ENCODE data around the gene MED26. TPM values are rescaled to one million over a fixed set of nuclear protein-coding genes. Genes with fewer than 3 reads are reported as not detected.

The MED26 gene
- total RNA-seq, 4 donors from 2014 or later = 5.4 to 13.9 (median 8.9) TPM

GRCh38 chr19:16659832-16660708 lies 32.1 kb upstream of the MED26 start, which contains the start of gene SMIM7:
TSS of gene SMIM7 (minus strand) at chr19:16660144. CDS start at chr19:16660110, 34 bp downstream.
- DNase-seq = peak; percentile 97 to 99 (median 98)
- peaks cover 0 to 31% (median 0%) of the 10 kb centered on the region in 4 donors for H3K4me1 ChIP-seq
- peaks cover 0 to 37% (median 0%) of the 10 kb centered on the region in 3 donors for H3K36me3 ChIP-seq
- peak within 1 kb of the TSS; percentile 62 to 99 (median 78) for H3K4me3 ChIP-seq
- TF ChIP-seq POLR2A (IDR thresholded peaks at IDR 0.05) = peak; percentile 86 to 94
- TF ChIP-seq CTCF (IDR thresholded peaks at IDR 0.05) = peak in 1 of 6 experiments; percentile 5
- H3K27ac ChIP-seq = peak within 1 kb of the TSS; percentile 76 to 93 (median 91)
- H3K27me3 ChIP-seq = no peaks in the 10 kb centered on the region
- no peaks in the 10 kb centered on the region for H3K9me3 ChIP-seq

- peak overlapping the region; percentile 76 to 93 (median 91) for H3K27ac ChIP-seq
- DNase-seq = no peak
These were observed 31.4 kb upstream of the MED26 start for GRCh38 chr19:16659464-16659831.

GRCh38 chr19:16657384-16657783 lies 29.4 kb upstream of the MED26 start:
- H3K27me3 ChIP-seq = no peaks in the 10 kb centered on the region
- H3K27ac ChIP-seq = no peak overlapping the region
- H3K4me1 ChIP-seq = peaks cover 0 to 31% (median 0%) of the 10 kb centered on the region in 4 donors
- no peak overlapping the region for H3K4me3 ChIP-seq
- peaks cover 0 to 64% (median 0%) of the 10 kb centered on the region in 3 donors for H3K36me3 ChIP-seq
- TF ChIP-seq CTCF (IDR thresholded peaks at IDR 0.05) (no peak), POLR2A (IDR thresholded peaks at IDR 0.05) (no peak)
- H3K9me3 ChIP-seq = no peaks in the 10 kb centered on the region
- DNase-seq = no peak

More at GRCh38 chr19:16659464-16659831, 31.4 kb upstream of the MED26 start:
- Histone ChIP-seq H3K36me3 (peaks cover 0 to 43% (median 0%) of the 10 kb centered on the region in 3 donors), H3K27me3 (no peaks in the 10 kb centered on the region), H3K4me3 (peak overlapping the region; percentile 62 to 99 (median 78)), H3K9me3 (no peaks in the 10 kb centered on the region), H3K4me1 (peaks cover 0 to 31% (median 0%) of the 10 kb centered on the region in 4 donors)
- TF ChIP-seq POLR2A (IDR thresholded peaks at IDR 0.05) = no peak
- TF ChIP-seq CTCF (IDR thresholded peaks at IDR 0.05) = no peak

GRCh38 chr19:16655727-16656126 lies 27.7 kb upstream of the MED26 start:
- H3K27me3 ChIP-seq = no peaks in the 10 kb centered on the region
- H3K4me3 ChIP-seq = no peak overlapping the region
- no peaks in the 10 kb centered on the region for H3K9me3 ChIP-seq
- DNase-seq = no peak
- peaks cover 0 to 20% (median 0%) of the 10 kb centered on the region in 4 donors for H3K4me1 ChIP-seq
- no peak overlapping the region for H3K27ac ChIP-seq
- TF ChIP-seq CTCF (IDR thresholded peaks at IDR 0.05) = no peak
- no peak for TF ChIP-seq POLR2A (IDR thresholded peaks at IDR 0.05)
- peaks cover 0 to 80% (median 0%) of the 10 kb centered on the region in 3 donors for H3K36me3 ChIP-seq

- DNase-seq = no peak
- Histone ChIP-seq H3K27ac (no peak overlapping the region), H3K4me3 (no peak overlapping the region), H3K4me1 (peaks cover 0 to 20% (median 0%) of the 10 kb centered on the region in 4 donors), H3K36me3 (peaks cover 0 to 90% (median 0%) of the 10 kb centered on the region in 3 donors), H3K27me3 (no peaks in the 10 kb centered on the region), H3K9me3 (no peaks in the 10 kb centered on the region)
- TF ChIP-seq CTCF (IDR thresholded peaks at IDR 0.05) (no peak), POLR2A (IDR thresholded peaks at IDR 0.05) (no peak)
These were observed 26.6 kb upstream of the MED26 start for GRCh38 chr19:16654627-16655026.
